ENCODE measurements around the gene WASF3.
"Not testable (repeated sequence)": the region's sequence is repeated elsewhere in the genome, so short reads cannot be mapped to it uniquely, and the experiment has no call there.

Gene WASF3

DNA sequence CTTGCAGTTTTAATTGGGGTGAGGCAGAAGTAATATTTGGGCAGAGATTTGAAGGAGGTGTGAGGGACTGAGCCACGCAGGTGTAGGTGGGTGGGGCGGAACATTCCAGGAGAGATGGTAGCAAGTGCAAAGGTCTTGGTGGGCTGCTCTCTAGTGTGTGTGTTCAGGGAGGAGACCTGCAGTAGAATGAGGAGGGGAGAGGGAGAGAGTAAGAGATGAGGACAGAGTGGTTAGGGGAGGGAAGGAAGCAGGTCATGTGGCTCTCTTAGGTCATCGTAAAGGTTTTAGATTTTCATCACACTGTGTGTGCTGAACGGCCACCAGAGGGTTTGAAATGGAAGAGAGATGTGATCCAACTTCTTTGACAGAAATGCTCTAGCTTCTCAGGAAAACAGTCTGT lies 33.5 kb downstream of the WASF3 start:
- no peak for DNase-seq

DNA sequence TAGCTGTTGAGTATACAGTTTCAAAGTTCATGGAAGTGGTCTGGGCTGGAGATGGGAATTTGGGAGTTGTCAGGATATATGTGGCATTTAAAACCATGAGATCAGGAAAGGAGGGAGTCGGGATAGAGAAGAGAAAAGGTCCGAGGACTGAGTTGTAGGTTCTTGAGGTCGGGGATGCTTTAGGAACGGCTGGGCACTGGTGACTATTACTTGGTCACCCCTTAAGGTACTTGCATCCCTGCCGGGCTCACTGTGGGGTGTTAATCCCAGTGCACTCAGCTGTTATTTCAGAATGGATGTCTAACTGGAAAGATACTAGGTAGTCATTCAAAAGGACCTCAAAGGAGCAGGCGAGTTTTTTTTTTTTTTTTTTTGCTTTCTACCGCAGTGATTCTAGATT lies 34.2 kb downstream of the WASF3 start:
- DNase-seq, result no peak

DNA sequence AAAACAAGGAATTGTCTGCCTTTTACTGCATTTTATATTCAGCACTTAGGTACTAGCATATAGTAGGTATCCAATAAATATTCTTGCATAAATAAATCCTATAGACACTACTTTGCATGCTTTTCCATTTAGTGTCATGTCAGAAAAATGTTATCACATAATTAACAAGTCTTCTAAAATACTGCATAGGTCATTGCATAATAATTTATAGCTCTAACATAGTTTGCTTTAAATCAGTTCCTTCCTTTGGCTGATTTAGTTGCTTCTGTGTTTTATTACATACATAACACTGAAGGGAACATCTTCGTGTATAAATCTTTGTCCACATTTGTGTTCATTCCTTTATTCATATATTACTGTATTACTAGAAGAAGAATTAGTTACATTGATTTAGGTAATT lies 36.2 kb downstream of the WASF3 start:
- no peak for DNase-seq

DNA sequence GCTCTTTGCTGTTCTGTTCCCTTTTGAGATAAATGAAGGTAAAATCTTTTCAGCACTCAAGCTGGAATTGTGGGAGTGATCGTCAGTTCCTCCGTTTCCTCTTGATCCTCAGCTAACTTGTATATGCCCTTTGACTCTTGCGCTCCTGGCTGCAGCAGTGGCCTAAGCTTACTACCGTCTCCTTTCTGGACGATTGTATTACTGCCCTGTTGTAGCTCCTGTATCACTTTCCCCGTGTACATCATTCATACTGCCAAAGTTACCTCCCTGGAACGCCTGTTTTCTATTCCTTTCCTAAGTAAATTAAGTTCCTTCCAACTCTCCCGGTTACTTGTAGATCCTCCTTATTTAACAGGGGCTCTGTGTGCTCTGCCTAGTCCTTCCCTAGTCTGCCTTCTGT lies 36.9 kb downstream of the WASF3 start:
- DNase-seq, result no peak

DNA sequence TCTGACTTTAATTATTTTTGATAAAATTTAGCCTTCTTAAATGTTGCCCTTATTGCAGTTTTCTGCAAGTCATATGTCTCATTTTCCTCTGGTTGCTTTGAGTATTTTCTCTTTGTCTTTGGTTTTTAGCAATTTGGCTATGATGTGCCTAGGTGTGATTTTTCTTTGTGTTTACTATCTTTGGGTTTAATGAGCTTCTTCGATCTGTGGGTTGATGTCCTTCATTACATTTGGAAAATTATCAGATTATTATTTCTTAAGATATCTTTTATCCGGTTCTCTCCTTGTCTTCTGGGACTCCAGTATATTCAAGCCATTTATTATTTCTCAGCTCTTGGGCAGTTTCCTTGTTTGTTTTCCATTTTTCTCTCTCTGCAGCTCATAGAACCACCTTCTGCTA lies 39.0 kb downstream of the WASF3 start:
- no peak for DNase-seq

DNA sequence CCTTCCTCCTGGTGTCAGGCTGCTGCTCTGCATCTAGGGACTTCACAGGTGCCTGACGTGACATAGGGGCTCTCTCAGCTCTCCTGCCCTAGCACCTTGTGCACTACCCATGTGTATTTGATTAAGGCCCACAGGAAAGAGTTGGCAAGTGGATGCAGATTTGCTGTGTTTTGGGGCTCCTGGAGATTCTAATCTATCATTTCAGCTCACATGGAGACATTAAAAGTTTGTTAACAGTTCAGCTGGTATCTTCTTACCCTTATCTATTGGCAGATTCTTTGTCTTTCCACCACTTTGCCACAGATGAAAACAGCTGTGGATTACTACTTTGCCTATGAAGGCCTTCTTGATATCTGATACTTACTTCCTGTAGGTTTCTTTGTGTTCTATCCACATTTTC lies 41.9 kb downstream of the WASF3 start:
- DNase-seq, result no peak

DNA sequence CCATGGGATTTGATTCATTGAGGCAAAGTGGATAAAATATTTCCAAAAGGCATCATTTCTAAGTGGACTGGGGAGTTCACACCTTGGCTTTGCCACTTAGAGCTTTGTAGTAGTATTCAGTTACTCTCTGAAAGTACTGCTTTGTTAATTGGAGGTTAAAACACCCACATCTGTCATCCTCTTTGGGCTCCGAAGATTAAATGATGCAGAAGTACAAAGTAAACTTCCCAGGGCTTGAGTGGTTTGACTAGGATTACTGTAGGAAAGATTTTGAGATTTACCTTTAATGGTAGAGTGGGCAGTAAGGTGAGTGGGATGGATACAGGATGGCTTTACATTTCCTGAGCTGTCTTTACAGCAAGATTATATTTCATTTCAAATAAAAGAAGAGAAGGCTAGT lies 42.4 kb downstream of the WASF3 start:
- no peak for DNase-seq

DNA sequence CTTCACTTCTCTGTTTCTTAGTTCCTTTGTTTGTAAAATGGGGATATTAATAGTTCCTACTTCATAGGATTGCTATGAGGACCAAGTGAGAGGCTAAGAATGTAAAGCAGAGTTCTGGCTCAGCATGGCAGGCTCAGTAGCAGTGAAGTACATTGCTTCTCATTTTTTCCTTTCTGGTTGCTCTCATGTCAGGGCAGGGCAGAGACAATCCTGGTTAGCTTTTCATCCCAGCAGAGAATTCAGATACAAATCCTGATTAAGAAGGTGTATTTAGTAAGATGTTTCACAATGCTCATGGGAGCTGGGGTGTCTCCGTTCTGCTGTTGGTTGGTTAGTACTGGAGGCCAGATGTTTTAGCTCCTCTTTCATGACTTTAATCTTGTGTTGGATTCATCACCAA lies 42.9 kb downstream of the WASF3 start:
- no peak for DNase-seq

DNA sequence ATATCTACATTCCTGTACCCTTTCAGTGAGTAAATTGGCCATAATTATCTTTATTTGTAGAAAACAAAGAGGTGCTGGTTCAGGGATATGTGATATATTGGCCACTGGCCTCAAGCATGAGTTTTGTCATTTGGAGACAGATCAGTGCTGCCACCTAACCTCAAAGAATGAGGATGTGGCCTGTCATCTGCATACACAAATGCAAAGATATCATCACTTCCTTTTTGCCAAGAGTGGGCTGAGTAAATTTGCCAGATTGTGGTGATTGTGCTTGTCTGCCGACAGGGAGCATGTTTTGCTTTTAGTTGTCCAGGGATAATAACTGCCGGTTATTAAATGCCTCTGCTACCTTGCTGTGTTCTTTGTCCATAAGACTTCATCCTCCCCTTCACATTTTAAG lies 44.2 kb downstream of the WASF3 start:
- no peak for DNase-seq

DNA sequence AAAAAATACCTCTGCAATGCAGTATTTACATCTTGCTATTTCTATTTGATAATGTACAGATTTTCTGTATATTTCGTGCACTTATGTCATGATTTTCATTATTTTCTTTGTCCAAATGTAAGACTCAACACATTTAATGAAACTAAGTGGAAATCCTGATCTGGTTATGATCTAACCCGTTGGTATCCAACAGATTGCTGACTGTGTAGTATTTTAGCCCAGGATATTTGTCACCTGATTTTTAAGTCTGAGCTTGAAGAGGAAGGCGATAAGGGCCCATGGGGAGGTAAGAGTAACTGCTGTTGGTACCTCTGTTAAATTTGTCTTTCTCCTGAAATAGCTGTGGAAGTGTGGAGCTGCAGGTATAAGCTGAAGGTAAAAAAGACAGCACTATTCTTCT lies 45.3 kb downstream of the WASF3 start:
- no peak for DNase-seq

DNA sequence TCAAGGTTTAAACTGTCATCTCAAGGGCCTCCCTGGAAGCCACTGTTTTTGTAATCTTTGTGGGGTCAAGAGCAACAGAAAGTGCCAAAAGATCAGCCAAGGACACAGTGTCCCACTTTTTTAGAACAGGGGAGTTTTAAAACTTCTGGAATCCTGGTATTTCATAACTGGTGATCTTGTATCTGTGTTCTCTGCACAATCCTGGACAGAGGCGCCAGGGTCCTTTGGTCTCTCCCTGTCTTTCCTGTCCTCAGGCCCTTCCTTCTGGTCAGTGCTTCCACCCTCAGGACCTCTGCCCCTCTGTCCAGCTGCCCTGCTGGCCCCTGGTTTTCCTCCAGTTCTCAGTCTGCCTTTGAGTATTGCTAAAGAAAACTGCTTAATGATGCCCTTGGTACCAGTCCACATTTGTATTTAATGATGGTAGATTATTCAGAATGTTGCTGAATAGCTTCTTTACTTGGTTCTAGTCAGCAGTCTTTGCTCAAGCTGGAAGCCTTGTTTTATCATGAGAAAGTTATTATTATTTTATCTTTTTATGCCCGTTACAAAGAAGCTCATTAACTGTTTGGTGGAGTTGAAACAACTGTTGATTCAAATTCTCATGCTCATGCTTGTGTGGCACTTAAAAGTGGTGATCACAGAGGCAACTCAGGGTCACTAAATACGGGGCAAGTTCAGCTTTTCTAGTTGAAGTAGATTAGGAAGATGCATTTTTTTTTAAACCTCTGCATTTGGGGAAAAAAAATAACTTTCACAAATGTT lies 47.5 kb downstream of the WASF3 start:
- no peak for DNase-seq

DNA sequence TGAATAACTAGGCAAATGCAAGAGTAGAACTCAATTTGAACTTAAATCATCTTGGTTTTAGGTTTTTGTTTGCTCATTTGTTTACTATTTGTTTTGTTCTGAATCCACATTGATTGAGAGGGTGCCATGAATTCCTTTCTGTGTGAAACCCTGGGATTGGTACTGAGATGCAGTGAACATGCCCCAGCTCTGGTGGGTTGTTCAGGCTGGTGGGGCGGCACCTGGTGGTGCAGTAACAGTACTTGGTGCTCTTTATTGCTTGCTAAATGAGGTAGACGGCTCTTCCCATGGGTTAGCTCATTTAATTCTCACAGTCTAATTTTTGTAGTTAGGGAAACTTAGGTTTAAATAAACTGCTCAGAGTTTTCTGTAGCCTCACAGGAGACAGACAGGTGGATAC lies 48.4 kb downstream of the WASF3 start:
- no peak for DNase-seq

DNA sequence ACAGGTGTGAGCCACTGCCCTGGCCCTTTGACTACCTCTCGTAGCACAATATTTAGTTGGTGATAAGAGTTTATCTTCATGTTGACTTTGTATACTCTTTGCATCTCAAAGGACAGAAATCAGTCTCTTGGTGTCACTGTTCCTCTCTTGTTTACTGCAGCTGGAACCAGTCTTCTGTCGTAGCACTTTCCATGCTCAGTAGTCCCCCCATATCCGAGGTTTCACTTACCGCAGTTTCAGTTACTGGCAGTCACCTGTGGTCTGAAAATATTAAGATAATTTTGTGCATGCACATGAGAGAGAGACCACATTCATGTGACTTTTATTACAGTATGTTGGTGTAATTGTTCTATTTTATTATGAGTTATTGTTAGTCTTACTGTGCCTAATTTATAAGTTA lies 49.1 kb downstream of the WASF3 start:
- no peak for DNase-seq

DNA sequence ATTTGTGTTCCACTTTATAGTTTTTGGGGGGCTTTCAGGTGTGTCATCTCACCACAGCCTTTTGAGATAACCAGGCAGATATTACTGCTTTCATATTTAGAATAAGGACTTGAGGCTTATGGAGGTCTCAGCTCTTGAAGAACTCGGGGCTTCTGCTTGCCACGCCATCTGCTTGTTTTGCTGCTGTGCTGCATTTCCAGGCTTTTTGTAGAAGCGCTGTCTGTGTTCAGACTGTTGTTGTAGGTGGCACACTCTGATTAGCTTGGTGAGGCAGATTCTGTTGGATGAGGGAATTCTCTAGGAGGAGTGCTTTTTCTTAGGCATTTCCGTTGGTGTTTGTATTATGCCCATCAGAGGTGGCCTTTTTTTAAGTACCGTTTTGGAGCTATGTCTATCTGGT lies 57.2 kb downstream of the WASF3 start:
- no peak for DNase-seq

DNA sequence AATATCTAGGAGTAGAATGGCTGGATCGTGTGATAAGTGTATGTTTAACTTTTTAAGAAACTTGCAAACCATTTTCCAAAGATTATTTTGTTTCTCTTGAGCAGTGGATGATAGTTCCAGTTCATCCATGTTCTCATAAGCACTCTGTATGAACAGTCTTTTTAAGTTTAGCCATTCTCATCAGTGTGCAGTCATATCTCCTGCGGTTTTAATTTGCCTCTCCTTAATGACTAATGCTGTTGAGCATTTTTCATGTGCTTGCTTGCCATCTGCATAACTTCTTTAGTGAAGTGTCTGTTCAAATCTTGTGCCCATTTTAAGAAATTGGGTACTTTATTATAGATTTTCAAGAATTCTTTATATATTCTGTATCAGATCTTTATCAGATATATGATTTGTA lies 58.6 kb downstream of the WASF3 start:
- no peak for DNase-seq

DNA sequence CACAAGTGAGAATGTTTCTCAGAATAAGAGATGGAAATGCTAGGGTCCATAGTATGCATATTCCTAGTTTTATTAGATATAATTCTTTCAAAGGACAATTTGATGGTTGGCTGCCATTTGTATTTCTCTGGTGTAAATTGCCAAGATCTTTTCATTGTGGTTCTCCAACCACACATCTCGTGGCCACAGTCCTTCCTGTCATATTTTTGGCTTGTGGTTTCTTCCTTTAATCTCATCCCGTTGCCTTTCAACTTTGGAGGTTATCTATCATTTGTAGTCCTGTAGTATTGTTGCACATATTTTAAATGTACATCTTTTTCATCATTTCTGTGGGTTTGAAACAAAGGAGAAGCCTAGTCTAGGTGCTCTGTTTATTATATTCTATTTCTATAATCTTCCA lies 61.2 kb downstream of the WASF3 start:
- no peak for DNase-seq

DNA sequence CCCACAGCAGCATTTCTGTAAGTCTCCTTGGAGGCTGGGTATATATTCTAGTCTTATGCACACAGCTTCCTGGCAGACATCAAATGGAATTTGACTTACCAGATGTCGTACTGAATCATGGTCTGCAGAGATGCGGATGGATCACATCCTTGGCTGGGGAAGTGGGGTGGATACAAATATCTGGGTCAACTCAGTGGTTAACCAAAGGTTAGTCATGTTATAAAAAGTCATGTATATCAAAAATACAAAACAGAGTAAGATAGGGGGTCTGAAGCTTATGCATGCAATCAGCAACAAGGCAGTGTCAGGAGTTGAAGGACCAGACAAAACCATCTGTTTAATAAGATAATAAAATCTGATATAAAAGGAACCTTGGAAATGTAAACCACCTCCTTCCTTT lies 61.9 kb downstream of the WASF3 start:
- DNase-seq, result no peak

DNA sequence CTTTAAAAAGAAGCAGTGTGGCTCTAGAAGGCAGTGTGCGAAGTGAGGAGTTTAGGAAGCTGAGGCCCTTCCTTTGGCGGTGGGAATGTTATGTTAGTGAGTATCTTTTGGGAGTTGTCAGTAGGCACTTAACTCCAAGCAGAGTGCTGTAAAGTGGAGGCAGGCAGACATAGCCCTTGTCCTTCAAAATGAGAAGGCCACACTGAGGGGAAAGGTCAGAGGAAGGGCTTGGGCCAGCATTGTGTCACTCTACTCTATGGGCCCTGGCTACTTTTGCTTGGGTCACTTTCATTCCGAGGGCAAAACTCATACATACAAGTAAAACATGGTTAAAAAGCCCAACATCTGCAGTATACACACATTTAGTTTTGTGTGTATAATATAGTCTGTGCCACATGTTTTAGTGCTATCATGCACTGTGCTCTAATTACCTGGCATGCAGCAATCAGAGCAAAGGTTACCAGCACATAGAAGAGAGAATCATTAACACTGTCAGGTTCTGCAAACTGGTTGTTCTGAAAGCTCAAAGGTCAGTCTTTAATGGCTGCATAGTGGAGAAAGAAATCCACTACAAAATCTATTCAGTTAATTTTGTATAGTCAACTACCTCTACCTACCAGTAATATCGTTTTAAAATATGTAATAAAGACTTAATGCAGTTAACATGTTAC lies 64.4 kb downstream of the WASF3 start:
- DNase-seq, result no peak

DNA sequence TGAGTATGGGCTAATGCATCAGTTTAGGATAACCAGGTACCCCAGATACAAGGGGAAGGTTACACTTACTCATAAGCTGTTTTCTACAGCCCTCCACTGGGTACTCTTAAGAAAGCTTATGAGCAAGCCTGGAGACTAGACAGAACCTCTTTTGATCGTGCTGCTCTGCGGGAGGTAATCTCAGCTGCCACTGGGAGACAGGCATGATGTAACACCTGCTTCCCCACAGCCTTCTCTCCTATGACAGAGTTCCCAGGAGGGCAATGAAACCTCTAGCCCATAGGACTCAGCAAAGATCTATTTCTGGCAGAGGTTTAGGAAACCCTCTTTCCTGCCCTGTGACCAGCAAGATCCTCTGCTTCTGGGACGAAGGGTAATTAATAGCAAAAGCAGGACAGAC lies 65.6 kb downstream of the WASF3 start:
- DNase-seq, result no peak

DNA sequence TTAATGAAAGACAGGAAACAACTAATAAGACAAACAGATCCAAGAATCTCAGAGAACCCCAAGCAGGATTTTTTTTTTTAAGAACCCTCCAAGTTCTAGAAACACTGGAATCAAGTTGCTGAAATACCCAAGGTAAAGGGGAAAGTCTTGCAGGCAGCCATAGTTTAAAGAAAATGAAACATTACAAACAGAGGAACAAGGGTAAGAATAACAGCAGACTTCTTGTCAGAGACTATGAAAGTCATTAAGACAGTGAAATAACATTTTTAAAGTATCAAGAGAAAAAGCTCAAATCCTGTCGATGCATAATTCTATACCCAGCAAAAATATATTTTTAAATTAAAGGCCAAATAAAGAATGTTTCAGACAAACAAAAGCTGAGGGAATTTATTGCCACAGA lies 67.1 kb downstream of the WASF3 start:
- DNase-seq, result no peak

DNA sequence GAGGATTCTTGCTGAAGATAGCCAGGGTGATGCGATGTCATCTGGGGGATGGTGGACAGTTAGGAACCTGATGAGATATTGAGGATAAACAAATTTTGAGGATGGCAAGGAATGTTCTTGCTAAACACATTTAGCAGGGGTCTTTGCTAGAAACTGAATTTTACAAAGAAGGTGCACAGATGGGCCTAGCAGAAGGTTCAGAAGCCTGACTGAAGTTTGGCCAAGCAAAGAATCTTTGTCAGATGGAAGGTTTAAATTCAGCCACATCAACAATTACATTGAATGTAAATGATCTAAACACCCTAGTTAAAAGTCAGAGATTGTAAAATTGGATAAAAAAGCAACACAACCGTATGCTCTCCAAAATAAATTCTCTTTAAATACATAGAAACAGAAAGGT lies 68.8 kb downstream of the WASF3 start:
- DNase-seq, result no peak

DNA sequence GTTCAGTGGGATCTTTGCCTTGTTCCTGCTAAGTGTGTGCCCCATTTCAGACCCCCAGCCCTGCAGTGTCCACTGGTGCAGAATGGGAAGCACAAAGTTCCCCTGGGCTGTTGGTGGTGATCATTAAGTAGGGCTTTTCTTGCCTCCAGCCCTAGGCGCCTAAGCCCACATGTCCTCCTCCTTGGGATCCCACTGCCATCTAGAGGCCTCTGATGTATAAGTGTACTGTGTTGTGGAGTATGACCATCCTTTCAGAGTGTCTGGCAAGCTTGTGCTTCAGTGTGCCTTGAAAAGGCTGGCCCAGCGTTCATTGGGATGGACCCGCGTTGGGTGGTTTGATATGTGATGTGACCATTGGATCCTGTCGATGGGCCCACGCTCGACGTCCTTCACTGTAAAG lies 71.2 kb downstream of the WASF3 start:
- DNase-seq, result no peak

DNA sequence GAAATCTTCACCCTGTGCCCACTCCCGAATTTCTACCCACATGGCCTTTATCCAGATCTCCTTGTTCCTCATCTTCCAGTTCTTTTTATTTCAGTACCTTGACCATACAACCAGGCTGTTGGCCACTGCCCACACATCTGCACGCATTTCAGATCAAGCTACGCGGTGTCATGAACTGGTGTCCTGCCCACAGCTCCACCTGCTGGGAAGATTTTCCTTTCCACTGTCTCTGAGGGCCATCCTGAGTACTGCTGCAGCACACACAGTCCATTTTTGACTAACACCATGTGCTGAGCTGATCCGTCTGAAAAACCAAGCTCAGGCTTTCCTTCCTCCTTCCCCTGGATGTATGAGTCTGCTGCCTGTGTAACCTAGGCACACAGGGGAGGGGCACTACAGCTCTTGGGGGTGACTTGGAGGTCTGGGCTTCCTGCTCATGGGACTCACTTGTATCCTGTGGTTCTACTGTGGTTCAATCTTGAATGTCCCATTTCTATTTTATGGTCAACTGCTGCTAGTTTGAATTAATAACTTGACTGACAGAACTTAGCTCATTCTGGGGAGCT lies 71.9 kb downstream of the WASF3 start:
- DNase-seq, result no peak

DNA sequence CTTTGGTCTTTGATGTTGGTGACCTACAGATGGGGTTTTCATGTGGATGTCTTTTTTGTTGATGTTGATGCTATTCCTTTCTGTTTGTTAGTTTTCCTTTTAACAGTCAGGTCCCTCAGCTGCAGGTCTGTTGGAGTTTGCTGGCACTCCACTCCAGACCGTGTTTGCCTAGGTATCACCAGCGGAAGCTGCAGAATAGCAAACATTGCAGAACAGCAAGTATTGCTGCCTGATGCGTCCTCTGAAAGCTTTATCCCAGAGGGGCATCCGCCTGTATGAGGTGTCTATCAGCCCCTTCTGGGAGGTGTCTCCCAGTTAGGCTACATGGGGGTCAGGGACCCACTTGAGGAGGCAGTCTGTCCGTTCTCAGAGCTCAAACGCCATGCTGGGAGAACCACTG lies 78.2 kb downstream of the WASF3 start:
- DNase-seq, result not testable (repeated sequence)

DNA sequence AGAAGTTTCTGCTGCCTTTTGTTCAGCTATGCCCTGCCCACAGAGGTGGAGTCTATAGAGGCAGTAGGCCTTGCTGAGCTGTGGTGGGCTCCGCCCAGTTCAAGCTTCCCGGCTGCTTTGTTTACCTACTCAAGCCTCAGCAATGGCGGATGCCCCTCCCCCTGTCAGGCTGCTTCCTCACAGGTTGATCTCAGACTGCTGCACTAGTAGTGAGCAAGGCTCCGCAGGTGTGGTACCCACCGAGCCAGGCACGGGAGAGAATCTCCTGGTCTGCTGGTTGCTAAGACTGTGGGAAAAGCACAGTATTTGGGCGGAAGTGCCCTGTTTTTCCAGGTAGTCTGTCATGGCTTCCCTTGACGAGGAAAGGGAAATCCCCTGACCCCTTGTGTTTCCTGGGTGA lies 78.6 kb downstream of the WASF3 start:
- DNase-seq, result not testable (repeated sequence)

Measured in NCI-H2081 treated with DMSO at 0.1 percent for 48 hours (cell line).